HepG2 (cell line): ENCODE data around the gene HOXA6. TPM values are rescaled to one million over a fixed set of nuclear protein-coding genes. Genes with fewer than 3 reads are reported as not detected.

ENCODE experiments used
- FOSL1 ChIP-seq: sonication (generic); formaldehyde crosslinking; IDR thresholded peaks from 2 replicates; pipeline ENCODE4 v1.9.0; 2021; ENCODE audit warnings: missing genetic modification reagents, borderline replicate concordance
- HNRNPK ChIP-seq: fragments of 200-400 bp; formaldehyde crosslinking; IDR thresholded peaks from 2 replicates; pipeline ENCODE4 v1.6.1; 2018; ENCODE audit warnings: low read length, low read depth, moderate library complexity, mild to moderate bottlenecking; ENCODE audit not compliant: poor library complexity, severe bottlenecking
- RAD21 ChIP-seq: fragments of 450-650 bp; formaldehyde crosslinking; IDR thresholded peaks from 2 replicates; pipeline ENCODE4 v1.5.0; 2020; ENCODE audit warnings: mild to moderate bottlenecking
- SIX1 ChIP-seq: sonication (generic); formaldehyde crosslinking; IDR thresholded peaks from 2 replicates; pipeline ENCODE4 v1.4.0; 2020; ENCODE audit warnings: missing genetic modification reagents, borderline replicate concordance
- SMC3 ChIP-seq: IDR thresholded peaks from 2 replicates; pipeline ENCODE4 v1.6.1; 2011; ENCODE audit warnings: low read length, improper control_type of control experiment
- ZFY ChIP-seq: sonication (generic); formaldehyde crosslinking; IDR thresholded peaks from 2 replicates; pipeline ENCODE4 v1.4.0; 2020; ENCODE audit warnings: missing genetic modification reagents
- ZMAT3 ChIP-seq: sonication (generic); formaldehyde crosslinking; conservative IDR thresholded peaks from 2 replicates; pipeline ENCODE4 v1.7.0; 2021; ENCODE audit warnings: missing genetic modification reagents
- ZNF234 ChIP-seq: sonication (generic); formaldehyde crosslinking; conservative IDR thresholded peaks from 2 replicates; pipeline ENCODE4 v1.5.1; 2020; ENCODE audit warnings: mild to moderate bottlenecking, missing genetic modification reagents
- ZNF660 ChIP-seq: sonication (generic); formaldehyde crosslinking; IDR thresholded peaks from 2 replicates; pipeline ENCODE4 v1.5.1; 2020; ENCODE audit warnings: mild to moderate bottlenecking, low read depth, missing genetic modification reagents, borderline replicate concordance
- ZNF7 ChIP-seq: IDR thresholded peaks from 2 replicates; pipeline ENCODE4 v1.6.1; 2016; ENCODE audit warnings: missing biosample characterization, missing genetic modification reagents
- ZNF891 ChIP-seq: sonication (generic); formaldehyde crosslinking; IDR thresholded peaks from 2 replicates; pipeline ENCODE4 v1.5.0; 2020; ENCODE audit warnings: mild to moderate bottlenecking, missing genetic modification reagents
- polyA plus RNA-seq, 8 experiments: library from polyadenylated mRNA; depleted of rRNA in 3 of 8; stranded (reverse) in 7 of 8; unstranded in 1 of 8; fragments of >200 nt; fragmentation: Illumina TruSeq in 4 of 8; extraction: Trizol in 4 of 8; gene quantifications; 2 replicates each; pipeline versions ENCODE4 v1.2.1 to v1.2.3, GENCODE V29; 2011 to 2016; ENCODE audit warnings: low read depth in 4 of 8, missing spikeins in 1 of 8, mixed read lengths in 1 of 8; ENCODE audit not compliant: insufficient read depth in 1 of 8
- total RNA-seq, 5 experiments: library from RNA; depleted of rRNA; stranded (reverse); fragments of >200 nt; fragmentation: Illumina TruSeq; extraction: Trizol; gene quantifications; 2 replicates each; pipeline ENCODE4 v1.2.3, GENCODE V29; 2016; ENCODE audit warnings: low read depth in 1 of 5
- TF ChIP-seq, protein P1 (sequence below): sonication (generic); formaldehyde crosslinking; IDR thresholded peaks from 2 replicates; pipeline ENCODE4 v1.4.0; 2020; ENCODE audit warnings: missing genetic modification reagents
- TF ChIP-seq, protein P2 (sequence below): IDR thresholded peaks from 2 replicates; pipeline ENCODE4 v1.6.1; 2016; ENCODE audit warnings: mild to moderate bottlenecking
- TF ChIP-seq, protein P3 (sequence below): sonication (generic); formaldehyde crosslinking; IDR thresholded peaks from 2 replicates; pipeline ENCODE4 v1.4.0; 2020; ENCODE audit warnings: mild to moderate bottlenecking, missing genetic modification reagents
- TF ChIP-seq, protein P4 (sequence below): sonication (generic); formaldehyde crosslinking; IDR thresholded peaks from 2 replicates; pipeline ENCODE4 v1.5.0; 2020; ENCODE audit warnings: mild to moderate bottlenecking, low read depth, missing genetic modification reagents, borderline replicate concordance
- TF ChIP-seq, protein P5 (sequence below): sonication (generic); formaldehyde crosslinking; IDR thresholded peaks from 2 replicates; pipeline ENCODE4 v1.4.0; 2020; ENCODE audit warnings: mild to moderate bottlenecking, missing genetic modification reagents

Gene HOXA6
- total and polyA plus RNA-seq, 2 of the 13 experiments (the other 11 are each of a cell fraction or from before 2014, with no cell fraction given), result 1.3 to 1.5 TPM

DNA sequence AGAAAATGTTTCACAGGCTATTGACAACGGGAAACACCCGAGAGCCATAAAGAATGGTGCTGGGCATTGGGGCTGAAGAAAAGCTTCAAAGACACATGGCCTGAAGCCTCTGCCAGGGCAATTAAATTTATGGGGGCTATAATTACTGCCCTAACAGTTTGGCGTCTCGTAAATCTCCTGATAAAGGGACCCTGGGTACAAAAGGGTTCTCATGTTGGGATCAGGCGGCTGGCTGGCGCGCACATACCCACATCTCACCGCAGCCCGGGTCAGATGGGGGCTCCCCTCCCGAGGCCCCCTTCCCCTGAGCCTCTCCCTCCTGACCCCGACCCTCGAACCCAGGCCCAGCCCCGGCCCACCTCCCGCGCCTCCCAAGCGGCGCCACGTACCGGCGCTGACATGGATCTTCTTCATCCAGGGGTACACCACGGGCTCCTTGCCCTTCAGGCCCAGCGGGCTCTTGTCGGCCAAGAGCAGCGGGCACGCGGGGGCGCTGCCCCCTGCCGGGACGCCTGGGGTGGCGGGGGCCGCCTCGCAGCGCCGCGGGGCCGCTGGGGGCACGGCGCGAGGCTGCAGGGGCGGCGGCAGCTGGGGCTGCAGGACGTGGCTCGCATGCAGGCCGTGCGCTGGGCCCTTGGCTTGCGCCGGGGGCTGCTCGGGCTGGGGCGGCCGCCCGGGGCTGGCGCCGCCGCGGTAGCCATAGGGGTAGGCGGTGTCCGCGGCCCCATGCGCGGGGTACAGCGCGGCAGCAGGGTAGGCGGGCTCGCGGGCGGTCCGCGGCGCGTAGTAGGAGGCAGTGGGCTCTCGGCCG lies 17.6 kb downstream of the HOXA6 start (continued):
- TF ChIP-seq, protein P1, sequence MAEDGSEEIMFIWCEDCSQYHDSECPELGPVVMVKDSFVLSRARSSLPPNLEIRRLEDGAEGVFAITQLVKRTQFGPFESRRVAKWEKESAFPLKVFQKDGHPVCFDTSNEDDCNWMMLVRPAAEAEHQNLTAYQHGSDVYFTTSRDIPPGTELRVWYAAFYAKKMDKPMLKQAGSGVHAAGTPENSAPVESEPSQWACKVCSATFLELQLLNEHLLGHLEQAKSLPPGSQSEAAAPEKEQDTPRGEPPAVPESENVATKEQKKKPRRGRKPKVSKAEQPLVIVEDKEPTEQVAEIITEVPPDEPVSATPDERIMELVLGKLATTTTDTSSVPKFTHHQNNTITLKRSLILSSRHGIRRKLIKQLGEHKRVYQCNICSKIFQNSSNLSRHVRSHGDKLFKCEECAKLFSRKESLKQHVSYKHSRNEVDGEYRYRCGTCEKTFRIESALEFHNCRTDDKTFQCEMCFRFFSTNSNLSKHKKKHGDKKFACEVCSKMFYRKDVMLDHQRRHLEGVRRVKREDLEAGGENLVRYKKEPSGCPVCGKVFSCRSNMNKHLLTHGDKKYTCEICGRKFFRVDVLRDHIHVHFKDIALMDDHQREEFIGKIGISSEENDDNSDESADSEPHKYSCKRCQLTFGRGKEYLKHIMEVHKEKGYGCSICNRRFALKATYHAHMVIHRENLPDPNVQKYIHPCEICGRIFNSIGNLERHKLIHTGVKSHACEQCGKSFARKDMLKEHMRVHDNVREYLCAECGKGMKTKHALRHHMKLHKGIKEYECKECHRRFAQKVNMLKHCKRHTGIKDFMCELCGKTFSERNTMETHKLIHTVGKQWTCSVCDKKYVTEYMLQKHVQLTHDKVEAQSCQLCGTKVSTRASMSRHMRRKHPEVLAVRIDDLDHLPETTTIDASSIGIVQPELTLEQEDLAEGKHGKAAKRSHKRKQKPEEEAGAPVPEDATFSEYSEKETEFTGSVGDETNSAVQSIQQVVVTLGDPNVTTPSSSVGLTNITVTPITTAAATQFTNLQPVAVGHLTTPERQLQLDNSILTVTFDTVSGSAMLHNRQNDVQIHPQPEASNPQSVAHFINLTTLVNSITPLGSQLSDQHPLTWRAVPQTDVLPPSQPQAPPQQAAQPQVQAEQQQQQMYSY (CRISPR knock-in tag), result no peak
- TF ChIP-seq, protein P2, sequence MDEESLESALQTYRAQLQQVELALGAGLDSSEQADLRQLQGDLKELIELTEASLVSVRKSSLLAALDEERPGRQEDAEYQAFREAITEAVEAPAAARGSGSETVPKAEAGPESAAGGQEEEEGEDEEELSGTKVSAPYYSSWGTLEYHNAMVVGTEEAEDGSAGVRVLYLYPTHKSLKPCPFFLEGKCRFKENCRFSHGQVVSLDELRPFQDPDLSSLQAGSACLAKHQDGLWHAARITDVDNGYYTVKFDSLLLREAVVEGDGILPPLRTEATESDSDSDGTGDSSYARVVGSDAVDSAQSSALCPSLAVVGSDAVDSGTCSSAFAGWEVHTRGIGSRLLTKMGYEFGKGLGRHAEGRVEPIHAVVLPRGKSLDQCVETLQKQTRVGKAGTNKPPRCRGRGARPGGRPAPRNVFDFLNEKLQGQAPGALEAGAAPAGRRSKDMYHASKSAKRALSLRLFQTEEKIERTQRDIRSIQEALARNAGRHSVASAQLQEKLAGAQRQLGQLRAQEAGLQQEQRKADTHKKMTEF (CRISPR knock-in tag), result no peak
- TF ChIP-seq FOSL1 (CRISPR knock-in tag), result no peak
- TF ChIP-seq SIX1 (CRISPR knock-in tag), result no peak
- TF ChIP-seq RAD21 (CRISPR knock-in tag), result 0 out of 2 replicates have a peak, but pooled peaks have one; percentile 54
- TF ChIP-seq ZNF891 (CRISPR knock-in tag), result no peak
- peak; percentile 81 for TF ChIP-seq HNRNPK
- TF ChIP-seq ZNF660 (CRISPR knock-in tag), result no peak
- TF ChIP-seq ZMAT3 (CRISPR knock-in tag), result 0 out of 2 replicates have a peak, but pooled peaks have one; percentile 29
- TF ChIP-seq ZFY (CRISPR knock-in tag), result peak; percentile 70
- TF ChIP-seq, protein P3, sequence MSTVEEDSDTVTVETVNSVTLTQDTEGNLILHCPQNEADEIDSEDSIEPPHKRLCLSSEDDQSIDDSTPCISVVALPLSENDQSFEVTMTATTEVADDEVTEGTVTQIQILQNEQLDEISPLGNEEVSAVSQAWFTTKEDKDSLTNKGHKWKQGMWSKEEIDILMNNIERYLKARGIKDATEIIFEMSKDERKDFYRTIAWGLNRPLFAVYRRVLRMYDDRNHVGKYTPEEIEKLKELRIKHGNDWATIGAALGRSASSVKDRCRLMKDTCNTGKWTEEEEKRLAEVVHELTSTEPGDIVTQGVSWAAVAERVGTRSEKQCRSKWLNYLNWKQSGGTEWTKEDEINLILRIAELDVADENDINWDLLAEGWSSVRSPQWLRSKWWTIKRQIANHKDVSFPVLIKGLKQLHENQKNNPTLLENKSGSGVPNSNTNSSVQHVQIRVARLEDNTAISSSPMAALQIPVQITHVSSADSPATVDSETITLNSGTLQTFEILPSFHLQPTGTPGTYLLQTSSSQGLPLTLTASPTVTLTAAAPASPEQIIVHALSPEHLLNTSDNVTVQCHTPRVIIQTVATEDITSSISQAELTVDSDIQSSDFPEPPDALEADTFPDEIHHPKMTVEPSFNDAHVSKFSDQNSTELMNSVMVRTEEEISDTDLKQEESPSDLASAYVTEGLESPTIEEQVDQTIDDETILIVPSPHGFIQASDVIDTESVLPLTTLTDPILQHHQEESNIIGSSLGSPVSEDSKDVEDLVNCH (CRISPR knock-in tag), result no peak
- TF ChIP-seq, protein P4, sequence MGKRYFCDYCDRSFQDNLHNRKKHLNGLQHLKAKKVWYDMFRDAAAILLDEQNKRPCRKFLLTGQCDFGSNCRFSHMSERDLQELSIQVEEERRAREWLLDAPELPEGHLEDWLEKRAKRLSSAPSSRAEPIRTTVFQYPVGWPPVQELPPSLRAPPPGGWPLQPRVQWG (CRISPR knock-in tag), result no peak
- no peak for TF ChIP-seq ZNF234 (CRISPR knock-in tag)
- TF ChIP-seq, protein P5, sequence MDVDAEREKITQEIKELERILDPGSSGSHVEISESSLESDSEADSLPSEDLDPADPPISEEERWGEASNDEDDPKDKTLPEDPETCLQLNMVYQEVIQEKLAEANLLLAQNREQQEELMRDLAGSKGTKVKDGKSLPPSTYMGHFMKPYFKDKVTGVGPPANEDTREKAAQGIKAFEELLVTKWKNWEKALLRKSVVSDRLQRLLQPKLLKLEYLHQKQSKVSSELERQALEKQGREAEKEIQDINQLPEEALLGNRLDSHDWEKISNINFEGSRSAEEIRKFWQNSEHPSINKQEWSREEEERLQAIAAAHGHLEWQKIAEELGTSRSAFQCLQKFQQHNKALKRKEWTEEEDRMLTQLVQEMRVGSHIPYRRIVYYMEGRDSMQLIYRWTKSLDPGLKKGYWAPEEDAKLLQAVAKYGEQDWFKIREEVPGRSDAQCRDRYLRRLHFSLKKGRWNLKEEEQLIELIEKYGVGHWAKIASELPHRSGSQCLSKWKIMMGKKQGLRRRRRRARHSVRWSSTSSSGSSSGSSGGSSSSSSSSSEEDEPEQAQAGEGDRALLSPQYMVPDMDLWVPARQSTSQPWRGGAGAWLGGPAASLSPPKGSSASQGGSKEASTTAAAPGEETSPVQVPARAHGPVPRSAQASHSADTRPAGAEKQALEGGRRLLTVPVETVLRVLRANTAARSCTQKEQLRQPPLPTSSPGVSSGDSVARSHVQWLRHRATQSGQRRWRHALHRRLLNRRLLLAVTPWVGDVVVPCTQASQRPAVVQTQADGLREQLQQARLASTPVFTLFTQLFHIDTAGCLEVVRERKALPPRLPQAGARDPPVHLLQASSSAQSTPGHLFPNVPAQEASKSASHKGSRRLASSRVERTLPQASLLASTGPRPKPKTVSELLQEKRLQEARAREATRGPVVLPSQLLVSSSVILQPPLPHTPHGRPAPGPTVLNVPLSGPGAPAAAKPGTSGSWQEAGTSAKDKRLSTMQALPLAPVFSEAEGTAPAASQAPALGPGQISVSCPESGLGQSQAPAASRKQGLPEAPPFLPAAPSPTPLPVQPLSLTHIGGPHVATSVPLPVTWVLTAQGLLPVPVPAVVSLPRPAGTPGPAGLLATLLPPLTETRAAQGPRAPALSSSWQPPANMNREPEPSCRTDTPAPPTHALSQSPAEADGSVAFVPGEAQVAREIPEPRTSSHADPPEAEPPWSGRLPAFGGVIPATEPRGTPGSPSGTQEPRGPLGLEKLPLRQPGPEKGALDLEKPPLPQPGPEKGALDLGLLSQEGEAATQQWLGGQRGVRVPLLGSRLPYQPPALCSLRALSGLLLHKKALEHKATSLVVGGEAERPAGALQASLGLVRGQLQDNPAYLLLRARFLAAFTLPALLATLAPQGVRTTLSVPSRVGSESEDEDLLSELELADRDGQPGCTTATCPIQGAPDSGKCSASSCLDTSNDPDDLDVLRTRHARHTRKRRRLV, result no peak
- no peak for TF ChIP-seq SMC3
- TF ChIP-seq ZNF7, result no peak
